ELF-1 (cell line): ENCODE data around the gene NAGLU.

Source experiments
- DNase-seq: peaks from one replicate; pipeline ENCODE4 v3.0.0-alpha.2; 2016; ENCODE audit warnings: low read depth, low spot score

Gene NAGLU

GRCh38 chr17:42536048-42536371 is at the start of gene NAGLU:
Gene NAGLU, plus strand, starts transcription at chr17:42536241. Its CDS starts 32 bp downstream, at chr17:42536273.
- DNase-seq, result peak; percentile 85

GRCh38 chr17:42488032-42488431 is 48.0 kb upstream of the NAGLU start:
- no peak for DNase-seq

DNA sequence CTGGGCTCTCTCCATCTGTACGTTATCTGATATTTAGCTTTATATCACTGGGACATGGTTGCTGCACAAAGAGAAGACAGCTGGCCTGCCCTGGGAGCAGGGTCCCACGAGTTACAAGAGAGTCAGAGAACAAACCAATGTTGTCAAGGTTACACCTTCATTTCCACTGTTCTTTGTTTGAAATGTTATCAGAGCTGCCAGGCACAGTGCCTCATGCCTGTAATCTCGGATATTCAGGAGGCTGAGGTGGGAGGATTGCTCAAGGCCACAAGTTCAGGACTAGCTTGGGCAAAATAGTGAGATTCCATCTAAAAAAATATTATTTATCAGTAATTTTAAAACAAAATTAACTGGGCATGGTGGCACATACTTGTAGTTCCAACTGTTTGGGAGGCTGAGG is 42.7 kb upstream of the NAGLU start:
- no peak for DNase-seq

GRCh38 chr17:42494673-42495072 is 41.4 kb upstream of the NAGLU start:
- no peak for DNase-seq

- DNase-seq, result no peak
Observed at GRCh38 chr17:42498828-42499227, 37.2 kb upstream of the NAGLU start.

DNA sequence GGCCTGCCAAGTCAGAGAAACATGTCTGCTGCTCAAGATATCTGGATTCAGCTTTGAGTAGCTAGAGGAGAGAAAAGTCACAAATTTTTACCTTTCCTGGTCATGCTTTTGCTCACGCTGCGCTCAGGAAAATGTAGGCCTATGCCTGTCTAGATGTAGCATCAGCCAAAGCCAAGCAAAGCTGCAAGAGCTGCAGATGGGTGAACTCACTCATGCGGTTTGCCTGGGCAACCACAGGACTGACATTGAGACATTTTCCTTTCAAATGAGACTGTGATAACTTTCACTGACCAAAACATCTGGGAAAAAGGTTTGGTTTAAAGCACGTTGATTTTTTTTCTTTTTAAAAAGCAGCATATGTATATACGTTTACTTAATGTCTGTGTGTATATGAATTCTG is 34.0 kb upstream of the NAGLU start:
- DNase-seq, result no peak

GRCh38 chr17:42502926-42503325 is 33.1 kb upstream of the NAGLU start:
- DNase-seq, result no peak

DNA sequence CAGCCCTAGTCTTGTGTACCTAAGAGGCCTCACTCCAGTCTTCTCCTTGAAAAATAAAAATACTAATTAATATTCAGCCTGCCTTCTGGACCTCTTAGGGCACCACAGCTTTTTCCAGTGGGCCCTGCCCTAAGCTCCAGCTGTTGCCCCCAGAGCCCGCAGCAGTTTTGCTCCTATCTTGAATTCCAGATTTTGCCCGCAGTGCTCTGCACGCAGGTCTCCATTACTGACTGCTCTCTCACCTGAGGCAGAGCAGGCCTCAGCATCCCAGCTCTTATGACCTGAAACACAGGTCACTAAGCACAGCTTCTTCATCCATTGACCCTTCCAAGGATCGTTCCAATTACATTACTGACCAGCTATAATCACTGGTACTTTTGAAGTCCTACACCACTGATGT is 28.4 kb upstream of the NAGLU start:
- no peak for DNase-seq

GRCh38 chr17:42508426-42509165 is 27.4 kb upstream of the NAGLU start:
- no peak for DNase-seq

- no peak for DNase-seq
Observed at GRCh38 chr17:42509409-42509808, 26.6 kb upstream of the NAGLU start.

GRCh38 chr17:42509841-42510240 is 26.2 kb upstream of the NAGLU start:
- no peak for DNase-seq

- no peak for DNase-seq
Observed at GRCh38 chr17:42512246-42512645, 23.8 kb upstream of the NAGLU start.

DNA sequence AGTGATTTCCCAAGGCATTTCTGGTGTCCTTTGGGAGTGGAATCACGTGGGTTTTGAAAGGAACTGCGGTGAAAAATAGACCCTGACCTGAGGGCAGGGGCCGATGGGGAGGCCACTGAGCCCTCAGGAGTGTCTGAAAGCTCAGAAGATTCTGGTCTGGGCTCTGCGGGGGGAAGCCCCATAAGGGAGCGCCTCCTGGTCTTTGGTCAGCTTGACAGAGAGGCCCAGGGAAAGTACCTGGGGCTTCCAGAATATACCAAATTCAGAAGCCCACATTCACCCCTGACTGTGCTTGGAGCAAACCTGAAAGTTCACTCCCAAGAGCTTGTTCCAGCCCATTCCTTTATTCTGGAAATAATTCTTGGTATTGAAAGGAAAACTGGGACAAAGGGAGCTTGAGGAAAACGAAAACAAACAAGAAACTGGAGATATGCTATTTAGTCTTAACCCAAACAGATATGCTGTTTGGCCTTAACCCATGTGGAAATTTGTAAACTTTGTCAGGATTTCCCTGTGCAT is 23.2 kb upstream of the NAGLU start:
- DNase-seq, result no peak

- no peak for DNase-seq
Observed at GRCh38 chr17:42513686-42514085, 22.4 kb upstream of the NAGLU start.

GRCh38 chr17:42514279-42514678 is 21.8 kb upstream of the NAGLU start:
- DNase-seq, result no peak

DNA sequence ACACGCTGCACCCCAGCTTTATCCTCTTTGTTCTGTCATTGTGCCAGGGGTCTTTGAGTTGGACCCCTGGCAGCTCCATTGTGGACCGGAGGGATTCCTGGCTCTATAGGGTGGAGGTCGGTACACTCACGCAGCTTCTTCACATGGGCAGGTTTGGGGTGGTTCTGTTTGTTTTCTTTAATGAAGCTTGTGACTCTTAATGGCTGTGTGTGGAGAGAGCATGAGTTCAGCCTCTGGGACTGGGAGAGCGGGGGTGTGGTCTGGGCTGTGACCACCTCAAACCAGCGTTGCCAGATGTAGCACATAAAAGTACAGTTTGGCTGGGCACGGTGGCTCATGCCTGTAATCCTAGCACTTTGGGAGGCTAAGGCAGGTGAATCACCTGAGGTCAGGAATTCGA is 21.2 kb upstream of the NAGLU start:
- DNase-seq, result no peak

DNA sequence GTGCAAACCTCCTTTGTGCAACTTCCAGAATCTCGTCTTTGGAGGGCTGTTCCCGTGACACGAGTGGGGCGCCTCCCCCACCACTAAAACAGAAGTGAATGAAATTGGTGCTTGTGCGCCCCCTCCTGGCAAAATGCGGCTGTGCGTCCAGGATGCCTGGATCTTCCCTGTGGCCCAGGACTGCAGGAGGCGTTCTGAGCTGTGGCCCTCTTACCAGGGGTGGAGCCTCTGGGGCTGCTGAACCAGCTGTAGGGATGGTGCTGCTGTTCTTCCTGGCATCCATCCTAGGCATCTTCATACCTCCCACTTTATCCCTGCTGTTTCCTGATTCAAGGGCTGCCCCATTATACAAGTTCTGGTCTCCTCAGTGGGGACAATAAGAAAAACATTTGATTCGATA is 18.5 kb upstream of the NAGLU start:
- peak; percentile 90 for DNase-seq

DNA sequence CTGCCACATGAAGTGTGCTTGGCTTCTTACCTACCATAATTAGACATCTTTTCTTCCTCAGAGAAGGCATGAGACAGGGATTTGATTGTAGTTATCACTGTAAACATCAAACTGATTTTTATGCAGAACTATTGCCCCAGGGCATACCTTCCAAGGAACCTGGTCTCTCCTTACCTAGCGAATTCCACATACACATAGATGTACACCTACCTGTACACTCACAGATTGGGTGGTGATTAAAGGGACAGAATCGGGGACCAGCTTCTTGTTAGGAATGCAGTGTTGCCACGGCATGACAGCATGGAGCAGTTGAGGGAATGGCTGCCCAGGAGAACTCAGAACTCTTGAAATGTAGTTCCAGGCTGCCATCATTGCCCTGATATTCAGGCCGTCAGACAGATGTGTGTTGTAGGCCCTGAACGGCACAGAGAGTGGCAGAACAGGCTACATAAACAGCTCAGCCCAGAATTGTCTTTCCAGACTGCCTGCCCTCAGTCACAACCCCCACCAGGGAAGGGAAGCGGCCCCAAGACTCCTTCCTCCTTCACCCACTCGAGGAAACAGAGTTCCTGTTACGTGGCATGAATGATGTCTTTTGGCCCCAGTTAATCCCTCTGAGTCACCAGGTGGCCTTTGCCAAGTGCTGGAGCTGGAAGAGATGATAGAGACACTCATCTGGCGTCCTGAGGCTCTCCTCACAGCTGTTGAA is 17.8 kb upstream of the NAGLU start:
- no peak for DNase-seq

DNA sequence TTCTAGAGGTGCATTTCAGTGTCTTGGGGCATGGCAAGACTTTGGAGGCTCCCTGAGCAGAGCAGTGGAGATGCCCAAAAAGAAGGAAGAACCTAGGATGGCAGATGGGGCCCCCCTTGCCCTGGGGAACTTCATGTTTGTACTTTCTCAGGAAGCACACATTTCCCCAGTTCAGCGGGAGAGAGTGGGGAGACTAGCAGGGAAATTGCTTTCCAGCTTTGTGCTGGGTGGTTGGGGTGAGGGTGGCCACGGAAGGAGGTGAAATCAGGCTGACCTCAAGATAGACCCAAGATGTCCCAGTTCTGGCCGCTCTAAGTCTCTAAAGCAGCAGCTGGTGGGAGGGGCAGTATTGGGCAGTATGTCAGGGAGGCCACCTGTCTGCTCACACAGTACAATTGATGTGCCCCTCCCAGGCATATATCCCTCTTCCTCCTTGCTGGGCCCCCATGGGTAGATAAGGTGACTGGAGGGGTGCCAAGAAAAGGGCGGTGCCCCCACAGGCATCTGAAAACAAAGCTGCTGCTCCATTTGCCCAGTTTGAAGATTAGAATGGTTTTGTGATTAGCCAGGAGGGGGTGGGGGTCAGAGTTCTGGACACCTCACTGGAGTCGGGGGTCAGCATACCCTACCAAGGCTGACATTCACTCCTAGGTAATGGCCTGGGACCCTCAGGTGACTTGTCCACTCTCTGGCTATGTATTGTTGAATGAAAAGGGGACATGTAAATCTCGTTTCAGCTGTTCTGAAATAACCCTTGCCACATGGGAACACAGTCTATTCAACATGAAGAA is 17.1 kb upstream of the NAGLU start:
- DNase-seq, result no peak

- DNase-seq, result peak; percentile 94
Observed at GRCh38 chr17:42519546-42520491, 16.2 kb upstream of the NAGLU start.

DNA sequence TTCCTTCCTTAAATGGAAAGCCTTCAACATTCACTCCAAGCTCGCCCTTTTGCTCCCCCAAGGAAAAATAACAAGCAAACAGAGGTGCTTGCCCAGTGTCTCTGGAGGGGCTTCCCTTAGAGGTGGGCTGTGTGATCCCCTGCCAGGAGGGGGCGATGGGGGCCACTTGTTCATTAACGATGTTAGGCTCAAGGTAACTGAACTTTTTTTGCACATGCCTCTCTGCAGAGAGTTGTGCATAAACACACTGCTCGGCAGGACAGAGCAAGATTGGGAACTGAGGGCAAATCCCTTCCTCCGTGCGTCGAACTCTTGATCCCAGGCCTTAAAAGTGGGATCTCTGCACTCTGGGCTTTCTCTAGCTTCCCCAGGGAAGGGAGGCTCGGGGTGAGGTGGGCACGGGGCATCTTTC is 15.5 kb upstream of the NAGLU start:
- DNase-seq, result no peak
